Measurements from ENCODE around the gene UNKL. TPM values are rescaled to one million over a fixed set of nuclear protein-coding genes. Genes with fewer than 3 reads are reported as not detected.

UNKL gene
- total RNA-seq, 1 donor from 2014 or later, result 6.1 TPM

- DNase-seq (ENCODE audit: low spot score), result no peak
- no peak overlapping the region for H3K4me3 Mint-ChIP-seq
- TF ChIP-seq EZH2phosphoT487 (IDR thresholded peaks at IDR 0.05) (no peak), EZH2 (IDR thresholded peaks at IDR 0.05) (no peak)
- TF ChIP-seq, protein P1, sequence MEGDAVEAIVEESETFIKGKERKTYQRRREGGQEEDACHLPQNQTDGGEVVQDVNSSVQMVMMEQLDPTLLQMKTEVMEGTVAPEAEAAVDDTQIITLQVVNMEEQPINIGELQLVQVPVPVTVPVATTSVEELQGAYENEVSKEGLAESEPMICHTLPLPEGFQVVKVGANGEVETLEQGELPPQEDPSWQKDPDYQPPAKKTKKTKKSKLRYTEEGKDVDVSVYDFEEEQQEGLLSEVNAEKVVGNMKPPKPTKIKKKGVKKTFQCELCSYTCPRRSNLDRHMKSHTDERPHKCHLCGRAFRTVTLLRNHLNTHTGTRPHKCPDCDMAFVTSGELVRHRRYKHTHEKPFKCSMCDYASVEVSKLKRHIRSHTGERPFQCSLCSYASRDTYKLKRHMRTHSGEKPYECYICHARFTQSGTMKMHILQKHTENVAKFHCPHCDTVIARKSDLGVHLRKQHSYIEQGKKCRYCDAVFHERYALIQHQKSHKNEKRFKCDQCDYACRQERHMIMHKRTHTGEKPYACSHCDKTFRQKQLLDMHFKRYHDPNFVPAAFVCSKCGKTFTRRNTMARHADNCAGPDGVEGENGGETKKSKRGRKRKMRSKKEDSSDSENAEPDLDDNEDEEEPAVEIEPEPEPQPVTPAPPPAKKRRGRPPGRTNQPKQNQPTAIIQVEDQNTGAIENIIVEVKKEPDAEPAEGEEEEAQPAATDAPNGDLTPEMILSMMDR (IDR thresholded peaks at IDR 0.05), result no peak
Measured at GRCh38 chr16:1366060-1366711, 48.3 kb downstream of the UNKL start.

DNA sequence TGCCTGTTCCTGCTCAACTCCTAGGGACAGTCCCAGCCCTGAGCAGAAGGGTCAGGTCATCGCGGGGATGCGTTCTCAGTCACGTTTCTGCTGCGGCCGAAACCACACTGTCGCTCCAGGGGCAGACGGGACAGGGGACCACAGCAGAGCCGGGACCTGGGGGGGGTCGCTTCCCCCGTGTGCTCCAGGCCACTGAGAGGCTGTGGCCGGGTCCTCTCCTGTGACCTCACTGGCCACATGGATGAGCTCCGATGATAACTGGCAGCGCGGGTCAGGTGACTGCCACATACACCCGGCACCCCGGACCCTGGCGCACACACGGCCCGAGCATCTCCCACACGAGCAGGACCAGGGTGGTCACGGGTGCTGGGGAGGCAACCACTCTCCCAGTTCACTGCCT lies 50.0 kb downstream of the UNKL start:
- Histone ChIP-seq H3F3A (ENCODE audit: low read depth) (peaks cover 6% of the 10 kb centered on the region), H3K4me2 (no peak overlapping the region), H4K20me1 (ENCODE audit: low read depth) (peaks cover 30% of the 10 kb centered on the region), H3K4me1 (no peaks in the 10 kb centered on the region), H3K9me3 (ENCODE audit: low read depth) (no peaks in the 10 kb centered on the region), H3K27ac (no peak overlapping the region), H3K36me3 (no peaks in the 10 kb centered on the region), H3K4me3 (no peak overlapping the region), H3K27me3 (no peaks in the 10 kb centered on the region), H3K9ac (no peak overlapping the region), H2AFZ (replicated peaks) (no peak overlapping the region), H3K79me2 (ENCODE audit: low read depth) (peaks cover 7% of the 10 kb centered on the region)
- Mint-ChIP-seq H3K36me3 (peaks cover 6% of the 10 kb centered on the region), H3K4me1 (no peaks in the 10 kb centered on the region), H3K27ac (no peak overlapping the region), H3K27me3 (ENCODE audit: insufficient read depth, low read depth) (peaks cover 2% of the 10 kb centered on the region), H3K9me3 (no peaks in the 10 kb centered on the region), H3K4me3 (no peak overlapping the region)
- no peak for DNase-seq (ENCODE audit: low spot score)
- TF ChIP-seq EZH2 (IDR thresholded peaks at IDR 0.05), result no peak
- TF ChIP-seq, protein P1 (IDR thresholded peaks at IDR 0.05), result no peak

More at GRCh38 chr16:1366060-1366711, 48.3 kb downstream of the UNKL start:
- no peaks in the 10 kb centered on the region for H3K4me1 ChIP-seq
- Mint-ChIP-seq H3K27me3 (ENCODE audit: insufficient read depth, low read depth) (peaks cover 2% of the 10 kb centered on the region), H3K9me3 (no peaks in the 10 kb centered on the region), H3K4me1 (no peaks in the 10 kb centered on the region), H3K27ac (no peak overlapping the region), H3K36me3 (peaks cover 6% of the 10 kb centered on the region)
- no peaks in the 10 kb centered on the region for H3K27me3 ChIP-seq
- peaks cover 7% of the 10 kb centered on the region for H3K79me2 ChIP-seq (ENCODE audit: low read depth)
- H3K9me3 ChIP-seq (ENCODE audit: low read depth), result no peaks in the 10 kb centered on the region
- peaks cover 32% of the 10 kb centered on the region for H4K20me1 ChIP-seq (ENCODE audit: low read depth)
- no peak overlapping the region for H3K4me2 ChIP-seq
- H3F3A ChIP-seq (ENCODE audit: low read depth), result peaks cover 6% of the 10 kb centered on the region
- no peak overlapping the region for H3K27ac ChIP-seq
- no peak overlapping the region for H3K9ac ChIP-seq
- no peak overlapping the region for H3K4me3 ChIP-seq
- no peak overlapping the region for H2AFZ ChIP-seq (replicated peaks)
- no peaks in the 10 kb centered on the region for H3K36me3 ChIP-seq

GRCh38 chr16:1363501-1364041 lies 50.9 kb downstream of the UNKL start:
- peak overlapping the region; percentile 64 for H3K4me3 Mint-ChIP-seq
- Histone ChIP-seq H3K27ac (no peak overlapping the region), H3K27me3 (no peaks in the 10 kb centered on the region), H4K20me1 (ENCODE audit: low read depth) (peaks cover 34% of the 10 kb centered on the region), H3K36me3 (no peaks in the 10 kb centered on the region), H3K9ac (no peak overlapping the region), H3F3A (ENCODE audit: low read depth) (peaks cover 6% of the 10 kb centered on the region), H3K4me3 (no peak overlapping the region), H3K4me2 (no peak overlapping the region), H3K9me3 (ENCODE audit: low read depth) (no peaks in the 10 kb centered on the region), H2AFZ (replicated peaks) (no peak overlapping the region), H3K79me2 (ENCODE audit: low read depth) (peaks cover 7% of the 10 kb centered on the region), H3K4me1 (no peaks in the 10 kb centered on the region)
- no peak for TF ChIP-seq EZH2 (IDR thresholded peaks at IDR 0.05)
- TF ChIP-seq, protein P1 (IDR thresholded peaks at IDR 0.05), result peak; percentile 84
- peaks cover 2% of the 10 kb centered on the region for H3K27me3 Mint-ChIP-seq (ENCODE audit: insufficient read depth, low read depth)
- peak; percentile 72 for DNase-seq (ENCODE audit: low spot score)
- no peak overlapping the region for H3K27ac Mint-ChIP-seq
- no peaks in the 10 kb centered on the region for H3K4me1 Mint-ChIP-seq
- peaks cover 6% of the 10 kb centered on the region for H3K36me3 Mint-ChIP-seq
- H3K9me3 Mint-ChIP-seq, result no peaks in the 10 kb centered on the region

Measured in neural progenitor cell (in vitro differentiated cells).